Stimulated activated CD4-positive, alpha-beta T cell treated with anti-CD3 and anti-CD28 coated beads, Interleukin-12 subunit alpha, Interleukin-12 subunit beta, amount 100 ng/mL, for 24 hours (primary cell): Measurements from ENCODE around the gene SNCB.

Source experiments
- DNase-seq, 2 experiments: peaks; one replicate each; pipeline ENCODE4 v3.0.0-alpha.2; 2020; ENCODE audit warnings: low read depth in 2 of 2

Gene SNCB

DNA sequence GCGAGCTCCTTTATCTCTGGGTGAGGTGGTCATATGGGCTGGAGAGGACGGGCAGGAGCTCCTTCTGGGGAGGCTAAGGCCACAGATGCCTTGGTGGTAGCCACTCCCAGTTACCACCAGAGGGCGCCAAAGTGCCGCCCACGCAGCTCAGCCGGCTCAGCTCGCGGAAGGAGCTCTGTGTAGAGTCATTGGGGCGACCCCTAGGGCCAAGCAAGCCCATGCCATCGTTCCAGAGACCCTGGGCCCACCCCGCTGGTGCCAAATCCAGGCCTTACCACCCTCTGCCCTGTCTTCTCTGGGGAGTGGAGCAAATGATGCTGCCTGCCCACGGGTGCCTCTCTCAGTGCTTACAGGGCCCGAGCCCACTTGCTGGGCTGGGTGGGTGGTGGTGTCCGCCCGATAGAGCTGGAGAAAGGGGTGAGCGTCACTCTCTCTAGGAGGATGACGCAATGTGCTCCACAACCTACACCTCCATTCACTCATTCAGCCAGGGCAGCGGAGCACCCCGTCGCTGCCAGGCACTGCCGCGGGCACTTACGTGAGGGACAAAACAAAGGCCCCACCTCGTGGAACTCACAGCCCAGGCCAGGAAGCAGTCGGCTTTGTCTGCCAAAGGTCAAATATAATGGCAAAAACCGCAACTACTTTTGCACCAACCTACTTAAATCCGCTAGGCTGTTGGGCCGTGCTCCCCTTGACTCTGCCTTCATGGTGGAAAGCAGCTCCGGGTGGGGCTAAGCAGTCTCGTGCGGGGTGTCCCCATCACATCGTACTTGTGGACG is 30.7 kb upstream of the SNCB start:
- DNase-seq: peak; percentile 61 to 74

- DNase-seq: no peak
Measured at GRCh38 chr5:176660530-176660859, 30.2 kb upstream of the SNCB start.

DNA sequence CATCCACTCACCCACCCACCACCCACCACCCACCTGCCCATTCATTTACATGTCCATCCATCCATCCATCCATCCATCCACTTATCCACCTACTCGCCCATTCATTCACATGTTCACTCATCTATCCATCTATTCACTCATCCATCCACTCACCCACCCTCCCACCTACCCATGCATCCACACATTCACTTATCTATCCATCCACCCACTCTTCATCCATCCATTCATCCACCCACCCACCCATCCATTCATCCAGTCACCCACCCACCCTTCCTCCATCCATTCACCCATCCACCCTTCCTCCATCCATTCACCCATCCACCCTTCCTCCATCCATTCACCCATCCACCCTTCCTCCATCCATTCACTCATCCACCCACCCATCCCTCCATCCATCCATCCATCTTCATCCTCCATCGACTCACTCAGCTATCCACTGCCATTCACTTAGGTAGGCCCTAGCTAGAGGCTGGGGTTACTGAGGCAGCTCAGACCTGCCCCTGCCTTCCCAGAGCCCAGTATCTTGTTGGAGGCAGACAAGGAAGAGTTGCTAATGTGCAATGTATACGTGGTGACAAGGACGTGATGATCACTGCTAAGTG is 29.6 kb upstream of the SNCB start:
- DNase-seq: no peak

DNA sequence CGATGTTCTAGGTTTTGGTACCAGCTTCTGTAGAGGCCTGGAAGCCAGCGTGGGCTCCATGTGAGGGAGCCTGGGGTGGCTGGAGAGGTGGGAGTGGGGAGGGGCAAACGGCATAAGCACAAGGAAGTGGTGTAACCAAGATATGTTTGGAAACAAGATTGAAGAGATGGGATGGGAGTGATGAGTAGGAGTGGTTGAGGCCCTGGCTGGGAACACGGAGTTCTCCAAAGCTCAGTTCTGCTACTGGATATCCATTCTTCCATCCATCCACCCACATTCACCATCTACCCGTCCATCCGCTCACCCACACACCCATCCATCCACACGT is 29.1 kb upstream of the SNCB start:
- no peak for DNase-seq

- DNase-seq: no peak
Measured at GRCh38 chr5:176658817-176659511, 28.6 kb upstream of the SNCB start.

DNA sequence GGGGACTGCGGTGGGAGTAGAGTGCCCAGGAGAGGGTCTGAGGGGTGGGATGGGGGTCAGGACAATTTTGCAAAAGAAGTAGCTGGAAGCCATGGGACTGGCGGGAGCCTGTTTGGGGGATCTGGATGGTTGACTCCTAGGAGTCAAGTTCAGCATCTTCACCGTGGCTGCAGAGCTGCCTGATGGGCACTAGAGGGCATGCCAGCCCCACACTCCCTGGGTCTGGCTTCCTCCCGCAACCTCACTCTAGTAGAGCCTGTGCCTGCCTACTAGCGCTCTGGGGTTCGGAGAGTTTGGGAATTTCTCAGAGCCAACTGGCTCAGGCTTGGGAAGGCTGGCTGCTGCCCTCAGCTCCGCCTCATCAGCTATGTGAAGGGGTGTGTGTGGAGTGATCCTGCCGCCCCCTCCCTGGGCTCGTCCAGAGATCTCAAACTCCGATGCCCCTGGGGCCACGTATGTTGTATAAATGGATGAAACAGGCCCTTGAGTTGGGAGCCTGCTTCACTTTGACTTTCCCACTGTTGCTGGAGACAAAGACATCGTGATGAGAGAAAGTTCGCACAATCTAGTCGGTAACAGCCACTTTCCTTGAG is 27.8 kb upstream of the SNCB start:
- peak; percentile 50 to 59 for DNase-seq

DNA sequence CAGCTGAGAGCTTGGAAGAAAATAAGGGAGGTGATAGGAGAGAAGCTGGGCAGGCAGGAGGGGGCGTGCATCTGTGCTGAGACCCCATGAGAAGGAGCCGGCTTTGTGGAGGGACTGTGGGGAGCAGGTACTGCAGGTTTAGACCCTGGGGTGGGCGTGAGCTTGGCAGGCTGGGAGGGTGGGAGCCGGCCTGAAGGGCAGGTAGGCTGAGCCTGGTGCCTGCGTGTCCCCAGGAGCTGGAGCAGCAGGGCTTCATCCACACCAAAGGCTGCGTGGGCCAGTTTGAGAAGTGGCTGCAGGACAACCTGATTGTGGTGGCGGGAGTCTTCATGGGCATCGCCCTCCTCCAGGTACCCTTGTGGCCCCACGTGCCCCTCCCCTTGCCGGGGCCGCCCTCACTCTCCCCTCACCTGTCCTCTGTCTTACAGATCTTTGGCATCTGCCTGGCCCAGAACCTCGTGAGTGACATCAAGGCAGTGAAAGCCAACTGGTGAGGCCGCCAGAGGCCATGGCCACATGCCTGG is 26.2 kb upstream of the SNCB start:
- DNase-seq: no peak

GRCh38 chr5:176654856-176655255 is 24.5 kb upstream of the SNCB start:
- DNase-seq: no peak

- DNase-seq: peak; percentile 67 to 77
Measured at GRCh38 chr5:176653401-176654385, 23.4 kb upstream of the SNCB start.

DNA sequence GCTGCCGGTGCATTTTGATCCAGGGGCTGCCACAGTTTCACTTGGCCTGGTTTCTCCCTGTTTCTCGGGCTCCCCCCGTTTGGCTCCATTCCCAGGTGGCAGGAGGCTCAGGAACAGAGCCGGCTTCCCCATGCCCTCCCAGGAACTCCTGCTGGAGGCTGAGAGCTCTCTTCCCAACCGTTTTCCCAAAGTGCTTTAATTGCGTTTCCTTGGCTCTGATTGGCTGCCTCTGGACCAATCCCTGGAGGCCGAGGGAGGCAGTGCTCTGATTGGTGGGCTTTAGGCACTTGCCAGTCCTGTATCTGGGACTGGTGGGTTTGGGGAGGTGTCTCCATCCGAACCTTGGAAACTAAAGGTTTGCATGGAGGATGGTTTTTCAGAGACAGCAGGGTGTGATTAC is 21.8 kb upstream of the SNCB start:
- no peak for DNase-seq

DNA sequence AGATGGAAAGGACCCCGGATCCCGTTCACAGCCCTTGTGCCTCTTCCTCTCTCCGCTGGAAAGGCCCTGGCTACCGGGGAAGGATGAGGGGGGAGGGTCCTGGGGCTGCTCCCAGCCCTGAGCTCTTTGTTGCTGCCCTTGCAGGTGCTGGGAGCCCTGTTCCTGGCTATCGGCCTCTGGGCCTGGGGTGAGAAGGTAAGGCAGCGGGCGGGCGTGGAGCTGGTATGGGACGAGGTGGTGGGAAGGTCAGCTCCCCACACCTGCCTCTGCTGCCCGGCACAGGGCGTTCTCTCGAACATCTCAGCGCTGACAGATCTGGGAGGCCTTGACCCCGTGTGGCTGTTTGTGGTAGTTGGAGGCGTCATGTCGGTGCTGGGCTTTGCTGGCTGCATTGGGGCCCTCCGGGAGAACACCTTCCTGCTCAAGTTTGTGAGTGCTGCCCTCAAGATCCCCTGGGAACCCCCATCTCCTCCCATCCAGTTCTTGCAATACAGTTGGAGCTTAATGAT is 21.2 kb upstream of the SNCB start:
- DNase-seq: no peak

DNA sequence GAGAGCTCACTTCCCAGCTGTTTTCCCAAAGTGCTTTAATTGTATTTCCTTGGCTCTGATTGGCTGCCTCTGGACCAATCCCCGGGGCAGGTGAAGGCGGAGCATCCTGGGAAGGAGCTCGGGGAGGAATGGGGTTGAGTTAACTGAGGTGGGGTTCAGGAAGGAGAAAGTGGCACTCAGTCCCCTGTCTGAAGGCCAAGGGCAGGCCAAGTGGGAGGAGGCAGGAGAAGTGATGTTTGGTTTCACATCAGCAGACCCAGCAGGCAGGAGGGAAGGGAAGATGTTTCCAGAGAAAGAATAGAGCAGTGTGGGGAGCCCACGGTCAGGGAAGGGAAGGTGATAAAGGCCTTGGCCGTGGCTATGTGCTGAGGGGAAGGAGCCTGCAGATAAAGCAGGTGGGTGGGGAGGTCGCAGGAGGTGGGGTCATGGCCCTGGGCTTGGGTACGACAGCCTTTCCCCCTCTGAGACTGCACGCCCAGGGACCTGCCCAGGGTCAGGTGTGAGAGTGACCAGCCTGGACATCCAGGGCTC is 20.1 kb upstream of the SNCB start:
- DNase-seq: no peak

DNA sequence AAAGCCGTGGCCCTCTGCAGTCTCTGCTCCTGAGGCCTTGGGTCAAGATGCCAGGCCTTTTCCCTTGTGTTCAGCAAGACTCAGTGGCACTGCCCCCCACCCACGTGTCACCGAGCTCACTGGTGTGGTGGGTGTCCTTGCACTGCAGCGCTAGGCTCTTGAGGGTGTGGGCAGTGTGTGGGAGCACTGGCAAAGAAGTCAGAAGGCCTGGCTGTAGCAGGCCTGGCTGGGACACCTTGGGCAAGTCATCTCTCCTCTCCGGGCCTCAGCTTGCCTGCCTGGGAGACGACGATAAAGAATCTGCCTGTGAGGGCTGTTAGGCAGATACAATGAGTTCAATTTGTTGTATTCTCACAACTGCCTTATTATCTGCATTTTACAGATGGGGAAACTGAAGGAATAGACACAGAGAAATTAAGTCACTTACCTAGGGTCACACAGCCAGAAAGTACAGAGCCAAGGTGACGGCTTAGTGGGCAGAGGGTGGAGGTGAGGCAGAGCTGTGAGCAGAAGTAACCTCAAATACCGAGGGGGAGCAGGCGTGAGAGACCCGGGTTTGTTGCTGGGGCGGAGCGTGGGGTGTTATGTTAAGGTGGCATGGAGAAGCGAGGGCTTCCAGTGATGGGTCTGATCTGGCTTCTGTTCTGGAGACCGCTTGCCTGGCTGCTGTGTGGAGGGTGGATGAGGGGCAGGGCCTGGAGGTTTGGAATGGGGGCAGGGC is 18.3 kb upstream of the SNCB start:
- no peak for DNase-seq

- DNase-seq: no peak
Measured at GRCh38 chr5:176647843-176648473, 17.6 kb upstream of the SNCB start.

DNA sequence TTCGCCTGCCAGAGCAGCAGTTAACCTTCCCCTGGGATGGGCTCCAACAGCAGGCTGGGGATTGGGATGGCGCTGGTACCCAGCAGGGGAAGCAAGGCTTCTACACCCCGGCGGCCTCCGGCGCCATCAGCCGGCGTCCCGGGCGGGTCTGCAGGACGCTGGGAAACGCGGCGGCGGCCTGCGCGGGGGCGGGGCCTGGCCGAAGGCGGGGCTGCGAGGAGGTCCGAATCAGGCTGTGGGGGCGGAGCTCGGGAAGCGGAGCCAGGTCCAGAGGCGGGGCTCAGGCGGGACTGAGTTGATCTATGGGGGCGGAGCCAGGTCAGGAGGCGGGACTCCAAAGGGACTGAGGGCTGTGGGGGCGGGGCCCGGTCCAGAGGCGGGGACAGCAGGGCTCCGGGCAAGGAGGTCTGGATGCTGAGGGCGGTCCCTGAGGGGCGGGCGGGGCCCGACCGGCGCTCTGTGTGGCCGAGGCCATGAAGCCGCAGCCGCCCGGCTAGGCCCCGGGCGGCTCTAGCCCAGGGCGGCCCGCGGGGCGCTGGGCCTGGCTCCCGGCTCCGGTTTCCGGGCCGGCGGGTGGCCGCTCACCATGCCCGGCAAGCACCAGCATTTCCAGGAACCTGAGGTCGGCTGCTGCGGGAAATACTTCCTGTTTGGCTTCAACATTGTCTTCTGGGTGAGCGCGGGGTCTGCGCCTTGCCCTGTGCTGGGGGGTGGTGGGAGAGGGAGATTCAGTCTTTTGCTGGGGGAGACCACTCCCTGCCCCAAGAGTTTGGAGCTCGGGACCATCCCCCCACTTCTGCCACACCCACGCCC is 16.9 kb upstream of the SNCB start, which contains the start of gene TSPAN17:
Gene TSPAN17, plus strand, starts transcription at position 455 of the 813 bp plus-strand sequence. Its CDS starts 132 bp downstream, at position 587.
- DNase-seq: peak; percentile 97 to 100

DNA sequence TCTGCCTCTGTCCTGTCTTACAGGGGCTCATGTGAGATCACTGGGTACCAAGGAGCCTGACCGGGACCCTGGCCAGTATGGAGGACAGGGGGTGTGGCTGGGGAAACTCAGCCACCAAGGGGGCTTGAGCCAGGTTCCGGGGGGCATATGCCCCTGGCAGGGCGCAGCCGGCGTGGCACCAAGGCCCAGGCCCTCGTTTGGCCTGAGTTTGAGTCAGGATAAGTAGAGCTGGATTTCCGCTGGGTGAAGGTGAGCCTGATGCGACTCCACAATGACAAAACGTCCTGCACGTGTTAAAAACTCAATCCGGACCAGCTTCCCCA is 16.3 kb upstream of the SNCB start:
- no peak for DNase-seq

DNA sequence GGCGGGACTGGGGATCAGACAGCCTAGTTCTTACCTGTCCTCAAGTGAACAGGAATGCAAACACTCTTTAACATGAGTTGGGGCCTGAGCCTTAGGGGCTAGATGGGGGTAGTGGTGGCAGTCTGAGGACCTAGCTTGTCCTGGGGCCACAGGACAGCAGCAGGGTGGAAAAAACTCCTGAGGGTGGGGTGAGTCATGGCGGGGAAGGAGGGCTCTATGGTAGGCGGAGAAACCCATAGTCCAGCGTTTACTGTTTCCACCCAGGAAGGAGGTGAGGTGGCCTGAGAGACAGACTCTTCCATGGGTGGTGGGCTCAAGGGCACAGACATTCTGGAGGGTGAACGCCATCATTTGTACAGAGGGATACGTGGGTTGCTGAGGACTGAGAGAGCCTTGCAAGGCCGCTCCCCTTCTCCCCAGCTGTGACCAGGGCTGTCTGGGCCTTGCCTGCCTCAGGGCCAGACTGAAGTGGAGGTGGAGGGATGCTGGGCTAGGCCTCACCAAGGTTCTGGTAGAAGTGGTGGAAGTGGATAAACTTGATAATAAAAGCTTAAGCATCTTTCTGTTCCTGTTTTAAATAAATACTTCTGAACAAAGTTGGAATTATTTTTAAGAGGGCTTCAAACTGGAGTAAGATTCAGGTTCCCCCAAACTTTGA is 15.8 kb upstream of the SNCB start:
- DNase-seq: no peak

- no peak for DNase-seq
Measured at GRCh38 chr5:176644878-176645670, 14.7 kb upstream of the SNCB start.
